G401 (cell line): ENCODE measurements around the gene XRN1. TPM values are rescaled to one million over a fixed set of nuclear protein-coding genes. Genes with fewer than 3 reads are reported as not detected.
"Not testable (repeated sequence)": the region's sequence is repeated elsewhere in the genome, so short reads cannot be mapped to it uniquely, and the experiment has no call there.

Experiments
- DNase-seq: peaks from one replicate; pipeline ENCODE4 v3.0.0-alpha.2; 2015; ENCODE audit warnings: low spot score
- in situ Hi-C: cut with HindIII; loops from 2 replicates; pipeline ENCODE4 v1.10.0; 2016; ENCODE audit warnings: low sequenced_read_pairs, mixed read lengths
- total RNA-seq: library from RNA; depleted of rRNA; stranded (reverse); fragments of >200 nt; shearing (Covaris generic); gene quantifications from 2 replicates; pipeline ENCODE4 v1.2.3, GENCODE V29; 2014; rRNA removed

The XRN1 gene
- 3.9 and 7.7 TPM in 2 replicates for total RNA-seq

- in situ Hi-C loops, result no loop called here
Measured at GRCh38 chr3:142447852-142448823, at the start of gene XRN1. TSS of gene XRN1 (minus strand) at chr3:142448037. CDS start at chr3:142447944, 93 bp downstream.

GRCh38 chr3:142495103-142495502 lies 47.3 kb upstream of the XRN1 start:
- in situ Hi-C loops, result no loop called here
- DNase-seq, result no peak

More at GRCh38 chr3:142447852-142448823, at the start of gene XRN1:
- peak; percentile 88 for DNase-seq

GRCh38 chr3:142492184-142492583 lies 44.3 kb upstream of the XRN1 start:
- no peak for DNase-seq
- in situ Hi-C loops, result no loop called here

GRCh38 chr3:142489572-142490323 lies 41.9 kb upstream of the XRN1 start:
- in situ Hi-C loops, result no loop called here
- no peak for DNase-seq

- DNase-seq, result no peak
- in situ Hi-C loops, result no loop called here
Measured at GRCh38 chr3:142484912-142485435, 37.1 kb upstream of the XRN1 start.

GRCh38 chr3:142481196-142481595 lies 33.4 kb upstream of the XRN1 start:
- no peak for DNase-seq
- in situ Hi-C loops, result no loop called here

- in situ Hi-C loops, result no loop called here
- DNase-seq, result no peak
Measured at GRCh38 chr3:142470826-142471225, 23.0 kb upstream of the XRN1 start.

GRCh38 chr3:142468456-142468855 lies 20.6 kb upstream of the XRN1 start:
- in situ Hi-C loops, result no loop called here
- DNase-seq, result no peak

- in situ Hi-C loops, result no loop called here
- no peak for DNase-seq
Measured at GRCh38 chr3:142467768-142468167, 19.9 kb upstream of the XRN1 start.

GRCh38 chr3:142460689-142461088 lies 12.9 kb upstream of the XRN1 start:
- in situ Hi-C loops, result no loop called here
- no peak for DNase-seq

GRCh38 chr3:142459929-142460328 lies 12.1 kb upstream of the XRN1 start:
- DNase-seq, result no peak
- in situ Hi-C loops, result no loop called here

GRCh38 chr3:142459096-142459495 lies 11.3 kb upstream of the XRN1 start:
- DNase-seq, result no peak
- in situ Hi-C loops, result no loop called here

GRCh38 chr3:142450881-142451280 lies 3.0 kb upstream of the XRN1 start:
- in situ Hi-C loops, result no loop called here

GRCh38 chr3:142450189-142450588 lies 2.4 kb upstream of the XRN1 start:
- DNase-seq, result no peak

More at GRCh38 chr3:142450881-142451280, 3.0 kb upstream of the XRN1 start:
- no peak for DNase-seq

GRCh38 chr3:142447301-142447851 lies 461 bp downstream of the XRN1 start:
- peak; percentile 48 for DNase-seq
- in situ Hi-C loops, result no loop called here

More at GRCh38 chr3:142450189-142450588, 2.4 kb upstream of the XRN1 start:
- in situ Hi-C loops, result no loop called here

- in situ Hi-C loops, result no loop called here
- no peak for DNase-seq
Measured at GRCh38 chr3:142445816-142446254, 2.0 kb downstream of the XRN1 start.

GRCh38 chr3:142444343-142444742 lies 3.5 kb downstream of the XRN1 start:
- in situ Hi-C loops, result no loop called here

GRCh38 chr3:142443060-142443459 lies 4.8 kb downstream of the XRN1 start:
- DNase-seq, in situ Hi-C loops: not testable (repeated sequence)

More at GRCh38 chr3:142444343-142444742, 3.5 kb downstream of the XRN1 start:
- DNase-seq, result no peak

- in situ Hi-C loops, DNase-seq: not testable (repeated sequence)
Measured at GRCh38 chr3:142439499-142440220, 8.2 kb downstream of the XRN1 start.
